Upper lobe of left lung (tissue), 6 donors: ENCODE measurements around the gene BCL3. TPM values are rescaled to one million over a fixed set of nuclear protein-coding genes. Genes with fewer than 3 reads are reported as not detected.
A peak's percentile ranks its signal among the peaks of the same experiment; 100 is the strongest.

Experiments used
- ATAC-seq, 2 donors: fragments of 200-7000 bp; cut with Tn5 transposase; one replicate each; pipeline ENCODE4 v1.9.1; 2022; ENCODE audit warnings: mild to moderate bottlenecking in 2 of 2, moderate library complexity in 2 of 2; ENCODE audit not compliant: low FRiP score in 2 of 2
- DNase-seq, 2 donors: peaks; one replicate each; pipeline ENCODE4 v3.0.0-alpha.2; 2019 to 2020
- H3K27ac ChIP-seq, 4 donors: fragments of 200-600 bp; sonication (generic); one replicate each; pipeline ENCODE4 v1.5.1; 2016 to 2019
- H3K27me3 ChIP-seq, 4 donors: fragments of 200-600 bp; sonication (generic); one replicate each; pipeline ENCODE4 v1.5.1; 2017 to 2019
- H3K36me3 ChIP-seq, 4 donors: fragments of 200-600 bp; sonication (generic); one replicate each; pipeline ENCODE4 v1.5.1; 2016 to 2019
- H3K4me1 ChIP-seq, 4 donors: fragments of 200-600 bp; sonication (generic); one replicate each; pipeline ENCODE4 v1.5.1; 2018 to 2019
- H3K4me3 ChIP-seq, 4 donors: fragments of 200-600 bp; sonication (generic); one replicate each; pipeline ENCODE4 v1.5.1; 2017 to 2019; ENCODE audit warnings: mild to moderate bottlenecking in 2 of 4, moderate library complexity in 1 of 4
- H3K9me3 ChIP-seq, 4 donors: fragments of 200-600 bp; sonication (generic); one replicate each; pipeline ENCODE4 v1.5.1; 2018 to 2019
- EP300 ChIP-seq, 4 donors: sonication (generic); formaldehyde crosslinking; IDR thresholded peaks; one replicate each; pipeline ENCODE4 v1.5.1; 2017; ENCODE audit warnings: antibody characterized with exemption in 4 of 4, control low read depth in 2 of 4
- POLR2A ChIP-seq, 4 donors: fragments of 450-650 bp; IDR thresholded peaks; one replicate each; pipeline ENCODE4 v1.5.1; 2016 to 2017; ENCODE audit warnings: antibody characterized with exemption in 4 of 4, mild to moderate bottlenecking in 2 of 4
- POLR2AphosphoS5 ChIP-seq, 2 donors: sonication (generic); formaldehyde crosslinking; IDR thresholded peaks; one replicate each; pipeline ENCODE4 v1.5.1; 2017; ENCODE audit warnings: antibody characterized with exemption in 2 of 2
- WGBS, 2 donors: methylation state at CpG; one replicate each; pipeline ENCODE4 v1.1.5; 2017 to 2018; 5-methylcytosine and 5-hydroxymethylcytosine counted together
- total RNA-seq, 6 donors: library from RNA; depleted of rRNA in 4 of 6; stranded (reverse); fragments of >200 nt in 4 of 6; gene quantifications; one replicate each; pipeline versions ENCODE4 v1.1.0 to v1.2.1, GENCODE V29; 2016 to 2021
- TF ChIP-seq, protein P1 (sequence below), 6 experiments: fragments of 450-650 bp in 4 of 6; fragments of 200-600 bp in 2 of 6; sonication (generic) in 2 of 6; IDR thresholded peaks; one replicate each; pipeline ENCODE4 v1.5.1; 2016 to 2019; ENCODE audit warnings: antibody characterized with exemption in 6 of 6
- donor health status: DM: no; HTN: no; CAD: no; lungs with moderate emphysema.
- donor health status: DM: no; HTN: yes; CAD: no; lungs with severe emphysema.

The BCL3 gene
- total RNA-seq, 6 donors from 2014 or later = 31.1 to 114 (median 71.6) TPM

DNA sequence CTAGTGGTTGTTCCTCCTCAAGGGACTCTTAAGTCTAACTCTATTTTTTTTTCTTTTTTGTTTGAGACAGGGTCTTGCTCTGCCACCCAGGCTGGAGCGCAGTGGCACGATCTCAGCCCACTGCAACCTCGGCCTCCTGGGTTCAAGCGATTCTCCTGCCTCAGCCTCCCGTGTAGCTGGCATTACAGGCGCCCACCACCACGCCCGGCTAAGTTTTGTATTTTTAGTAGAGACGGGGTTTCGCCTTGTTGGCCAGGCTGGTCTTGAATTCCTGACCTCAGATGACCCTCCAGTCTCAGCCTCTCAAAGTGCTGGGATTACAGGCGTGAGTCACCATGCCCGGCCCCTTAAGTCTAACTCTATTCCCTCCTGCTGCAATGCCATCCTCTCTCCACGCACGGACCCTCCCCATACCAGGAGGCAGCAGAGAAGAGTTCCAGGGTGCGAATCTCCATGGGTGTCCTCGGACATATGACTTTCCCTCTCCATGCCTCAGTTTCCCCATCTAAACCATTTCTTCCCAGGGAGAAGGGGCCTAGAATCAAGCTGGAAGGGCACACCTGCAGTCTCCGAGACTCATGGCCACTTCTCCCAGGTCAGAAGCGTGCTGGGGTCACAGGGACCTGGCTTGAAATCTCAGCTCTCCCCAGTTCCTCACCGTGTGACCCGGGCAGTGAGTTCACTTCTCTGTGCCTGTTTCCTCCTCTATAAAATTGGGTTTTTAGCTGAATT, 6.0 kb upstream of the BCL3 start:
- Histone ChIP-seq H3K27ac (peak overlapping the region; percentile 89 to 98 (median 97)), H3K27me3 (no peaks in the 10 kb centered on the region), H3K4me1 (peaks cover 80 to 95% (median 80%) of the 10 kb centered on the region in 4 donors), H3K36me3 (no peaks in the 10 kb centered on the region), H3K4me3 (no peak overlapping the region), H3K9me3 (no peaks in the 10 kb centered on the region)
- TF ChIP-seq, protein P1, sequence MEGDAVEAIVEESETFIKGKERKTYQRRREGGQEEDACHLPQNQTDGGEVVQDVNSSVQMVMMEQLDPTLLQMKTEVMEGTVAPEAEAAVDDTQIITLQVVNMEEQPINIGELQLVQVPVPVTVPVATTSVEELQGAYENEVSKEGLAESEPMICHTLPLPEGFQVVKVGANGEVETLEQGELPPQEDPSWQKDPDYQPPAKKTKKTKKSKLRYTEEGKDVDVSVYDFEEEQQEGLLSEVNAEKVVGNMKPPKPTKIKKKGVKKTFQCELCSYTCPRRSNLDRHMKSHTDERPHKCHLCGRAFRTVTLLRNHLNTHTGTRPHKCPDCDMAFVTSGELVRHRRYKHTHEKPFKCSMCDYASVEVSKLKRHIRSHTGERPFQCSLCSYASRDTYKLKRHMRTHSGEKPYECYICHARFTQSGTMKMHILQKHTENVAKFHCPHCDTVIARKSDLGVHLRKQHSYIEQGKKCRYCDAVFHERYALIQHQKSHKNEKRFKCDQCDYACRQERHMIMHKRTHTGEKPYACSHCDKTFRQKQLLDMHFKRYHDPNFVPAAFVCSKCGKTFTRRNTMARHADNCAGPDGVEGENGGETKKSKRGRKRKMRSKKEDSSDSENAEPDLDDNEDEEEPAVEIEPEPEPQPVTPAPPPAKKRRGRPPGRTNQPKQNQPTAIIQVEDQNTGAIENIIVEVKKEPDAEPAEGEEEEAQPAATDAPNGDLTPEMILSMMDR (IDR thresholded peaks at IDR 0.05) = no peak
- TF ChIP-seq POLR2AphosphoS5 (IDR thresholded peaks at IDR 0.05) (no peak), POLR2A (IDR thresholded peaks at IDR 0.05) (no peak), EP300 (IDR thresholded peaks at IDR 0.05) (no peak)
- ATAC-seq = peak in 1 of 2 donors; percentile 27
- peak in 1 of 2 donors; percentile 67 for DNase-seq
- 55 to 62% methylated on average over 20 of the region's 20 CpGs for WGBS, 2 donors

DNA sequence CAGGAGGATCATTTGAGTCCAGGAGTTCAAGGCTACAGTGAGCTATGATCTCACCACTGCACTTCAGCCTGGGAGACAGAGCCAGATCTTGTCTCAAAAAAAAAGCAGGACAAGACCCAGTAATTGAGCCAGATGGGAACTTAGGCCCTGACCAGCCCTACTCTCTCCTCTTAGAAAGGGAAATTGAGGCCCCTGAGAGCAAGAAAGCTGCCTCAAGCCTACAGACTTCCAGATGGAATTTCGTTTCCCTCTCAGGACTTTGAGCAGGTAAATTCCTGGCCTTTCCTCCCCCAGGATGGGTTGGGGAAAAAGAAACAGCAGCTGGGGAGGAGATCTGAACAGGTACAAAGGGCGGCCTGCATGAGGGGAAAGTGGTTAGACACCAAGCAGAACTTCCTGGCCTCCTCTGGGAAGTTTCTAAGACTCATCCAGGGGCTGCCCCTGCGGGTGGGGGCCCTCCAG, 3.6 kb upstream of the BCL3 start:
- Histone ChIP-seq H3K36me3 (no peaks in the 10 kb centered on the region), H3K4me3 (no peak overlapping the region), H3K4me1 (peaks cover 69 to 91% (median 80%) of the 10 kb centered on the region in 4 donors), H3K27me3 (no peaks in the 10 kb centered on the region), H3K9me3 (no peaks in the 10 kb centered on the region), H3K27ac (peak overlapping the region; percentile 94 to 98 (median 98))
- WGBS, 2 donors = 42 to 53% methylated on average over 3 of the region's 3 CpGs
- DNase-seq = no peak
- no peak for TF ChIP-seq POLR2AphosphoS5 (IDR thresholded peaks at IDR 0.05)
- TF ChIP-seq POLR2A (IDR thresholded peaks at IDR 0.05) = no peak
- ATAC-seq = no peak

DNA sequence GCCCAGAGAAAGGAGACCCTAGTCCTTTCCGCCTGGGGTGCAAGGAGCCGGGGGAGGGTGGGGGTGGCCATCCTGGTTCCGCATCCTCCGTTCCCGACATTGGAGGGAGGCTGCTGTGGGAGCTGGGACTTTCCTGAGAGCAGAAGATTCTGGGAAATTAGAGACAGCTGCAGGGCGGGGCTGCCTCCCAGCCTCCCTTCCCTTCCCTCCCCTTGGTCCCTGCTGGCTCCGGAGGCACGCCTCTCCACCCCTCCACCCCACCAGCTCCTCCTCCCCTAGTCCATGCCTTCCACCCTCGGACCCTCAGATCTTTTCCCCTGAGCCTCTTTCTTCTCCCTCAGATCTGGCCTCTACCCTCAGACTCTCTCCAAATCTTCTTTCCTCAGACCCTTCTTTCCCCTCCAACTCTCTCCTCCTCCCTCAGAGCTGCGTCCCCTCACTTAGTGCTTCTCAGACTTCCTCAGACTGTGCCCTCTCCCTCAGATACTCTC, 3.1 kb upstream of the BCL3 start:
- Histone ChIP-seq H3K4me1 (peaks cover 72 to 92% (median 82%) of the 10 kb centered on the region in 4 donors), H3K27me3 (no peaks in the 10 kb centered on the region), H3K4me3 (no peak overlapping the region), H3K36me3 (no peaks in the 10 kb centered on the region), H3K27ac (peak overlapping the region; percentile 94 to 98 (median 98)), H3K9me3 (no peaks in the 10 kb centered on the region)
- DNase-seq (peak; percentile 56 to 83), ATAC-seq (peak in 1 of 2 donors; percentile 49)
- TF ChIP-seq POLR2A (IDR thresholded peaks at IDR 0.05) = no peak
- peak; percentile 85 to 97 (median 91) for TF ChIP-seq EP300 (IDR thresholded peaks at IDR 0.05)
- TF ChIP-seq POLR2AphosphoS5 (IDR thresholded peaks at IDR 0.05) = peak; percentile 88 to 94
- WGBS, 2 donors = 23 to 25% methylated on average over 10 of the region's 10 CpGs

DNA sequence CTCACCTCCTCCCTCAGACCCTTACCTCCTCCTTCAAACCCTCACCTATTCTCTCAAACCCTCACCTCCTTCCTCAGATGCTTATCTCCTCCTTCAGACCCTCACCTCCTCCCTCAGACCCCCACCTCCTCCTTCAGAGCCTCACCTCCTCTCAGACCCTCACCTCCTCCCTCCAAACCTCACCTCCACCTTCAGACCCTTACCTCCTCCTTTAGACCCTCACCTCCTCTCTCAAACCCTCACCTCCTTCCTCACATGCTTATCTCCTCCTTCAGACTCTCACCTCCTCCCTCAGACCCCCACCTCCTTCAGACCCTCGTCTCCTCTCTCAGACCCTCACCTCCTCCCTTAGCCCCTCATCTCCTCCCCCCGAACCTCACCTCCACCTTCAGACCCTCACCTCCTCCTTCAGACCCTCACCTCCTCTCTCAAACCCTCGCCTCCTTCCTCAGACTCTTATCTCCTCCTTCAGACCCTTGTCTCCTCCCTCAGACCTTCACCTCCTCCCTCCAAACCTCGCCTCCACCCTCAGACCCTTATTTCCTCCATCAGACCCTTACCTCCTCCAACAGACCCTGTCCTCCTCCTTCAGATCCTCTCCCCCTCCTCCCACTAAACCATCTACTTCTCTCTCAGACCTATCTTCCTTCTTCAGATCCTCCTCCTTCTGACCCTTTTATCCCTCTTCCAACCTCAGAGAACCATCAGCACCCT, 2.5 kb upstream of the BCL3 start:
- Histone ChIP-seq H3K9me3 (no peaks in the 10 kb centered on the region), H3K4me1 (peaks cover 72 to 92% (median 82%) of the 10 kb centered on the region in 4 donors), H3K4me3 (no peak overlapping the region), H3K36me3 (peaks cover 0 to 6% (median 3%) of the 10 kb centered on the region in 4 donors), H3K27me3 (no peaks in the 10 kb centered on the region), H3K27ac (peak overlapping the region; percentile 94 to 98 (median 98))
- TF ChIP-seq POLR2A (IDR thresholded peaks at IDR 0.05) (no peak), EP300 (IDR thresholded peaks at IDR 0.05) (no peak), POLR2AphosphoS5 (IDR thresholded peaks at IDR 0.05) (no peak)
- TF ChIP-seq, protein P1 (IDR thresholded peaks at IDR 0.05) = no peak
- DNase-seq (no peak), ATAC-seq (no peak)
- WGBS, 2 donors = 66 to 71% methylated on average over 4 of the region's 4 CpGs

DNA sequence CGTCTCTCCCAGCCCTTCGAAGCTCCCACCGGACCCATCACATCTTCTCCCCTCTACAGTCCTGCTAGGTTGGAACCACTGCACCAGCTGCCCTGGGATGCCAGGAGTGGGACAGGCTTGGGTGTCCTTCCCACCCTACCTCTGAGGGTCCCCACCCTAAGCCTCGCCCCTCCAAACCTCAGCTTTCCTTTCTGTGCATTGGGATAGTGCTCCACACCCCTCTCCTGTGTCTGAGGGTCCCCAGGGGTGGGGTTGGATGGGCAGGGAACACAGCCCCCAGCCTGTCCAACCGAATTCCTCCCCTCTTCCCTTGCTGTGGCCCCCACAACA, 1.9 kb upstream of the BCL3 start:
- TF ChIP-seq POLR2AphosphoS5 (IDR thresholded peaks at IDR 0.05) = no peak
- TF ChIP-seq, protein P1 (IDR thresholded peaks at IDR 0.05) = no peak
- no peak for TF ChIP-seq EP300 (IDR thresholded peaks at IDR 0.05)
- TF ChIP-seq POLR2A (IDR thresholded peaks at IDR 0.05) = no peak
- H3K27me3 ChIP-seq = no peaks in the 10 kb centered on the region
- peaks cover 0 to 12% (median 6%) of the 10 kb centered on the region in 4 donors for H3K36me3 ChIP-seq
- peaks cover 72 to 92% (median 82%) of the 10 kb centered on the region in 4 donors for H3K4me1 ChIP-seq
- no peaks in the 10 kb centered on the region for H3K9me3 ChIP-seq
- no peak overlapping the region for H3K4me3 ChIP-seq
- H3K27ac ChIP-seq = peak overlapping the region; percentile 94 to 98 (median 98)
- 70 to 74% methylated on average over 5 of the region's 5 CpGs for WGBS, 2 donors
- no peak for DNase-seq
- ATAC-seq = no peak
